ENCODE results near the gene WDR86.

Gene WDR86

DNA sequence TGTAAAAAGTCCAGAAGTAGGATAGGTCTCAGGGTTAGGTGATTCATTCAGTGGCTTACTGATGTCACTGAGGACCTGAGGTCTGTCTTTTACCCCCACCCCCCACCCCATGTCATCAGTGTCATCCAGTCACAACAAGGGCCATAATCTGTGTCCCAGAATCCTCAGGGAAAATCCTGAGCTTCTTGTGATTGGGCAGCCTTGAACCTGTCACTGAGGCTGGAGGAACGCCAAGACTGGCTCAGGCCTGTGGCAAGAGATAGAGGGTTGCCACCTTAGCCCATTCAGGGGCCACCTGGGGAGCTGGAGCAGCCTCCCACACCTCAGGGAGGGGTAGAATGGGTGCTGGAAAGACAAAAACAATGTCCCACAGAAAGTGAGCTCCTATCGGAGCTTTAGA, 38.6 kb downstream of the WDR86 start:
- Histone ChIP-seq H4K91ac (ENCODE audit: low read length) (no peak overlapping the region), H2BK12ac (ENCODE audit: low read length in 2 of 2) (no peak overlapping the region), H3K27me3 (ENCODE audit: control insufficient read depth in 1 of 2, insufficient read depth in 1 of 2, low read length in 2 of 2) (no peaks in the 10 kb centered on the region), H3K36me3 (ENCODE audit: control insufficient read depth in 1 of 2, insufficient read depth in 2 of 2, low read depth in 1 of 2, low read length in 2 of 2) (peaks cover 38 to 48% of the 10 kb centered on the region in 2 experiments), H2AFZ (ENCODE audit: low read depth, low read length) (no peak overlapping the region), H3K18ac (ENCODE audit: low read depth in 1 of 2, low read length in 2 of 2) (no peak overlapping the region), H4K8ac (ENCODE audit: low read length) (no peak overlapping the region), H3K4ac (ENCODE audit: low read depth in 1 of 2, low read length in 2 of 2) (no peak overlapping the region), H2AK5ac (ENCODE audit: low read length, severe bottlenecking) (no peak overlapping the region), H3K9ac (ENCODE audit: low read length) (no peak overlapping the region), H3K9me3 (ENCODE audit: control insufficient read depth, low read length) (no peaks in the 10 kb centered on the region), H3K4me2 (ENCODE audit: low read length, poor library complexity, severe bottlenecking) (no peak overlapping the region), H3K27ac (ENCODE audit: low read length, poor library complexity, severe bottlenecking) (no peak overlapping the region), H2BK120ac (ENCODE audit: low read depth, low read length) (no peak overlapping the region), H3K4me1 (ENCODE audit: control insufficient read depth, insufficient read depth, low read depth, low read length) (peaks cover 13% of the 10 kb centered on the region), H2BK15ac (ENCODE audit: low read depth, poor library complexity, severe bottlenecking) (no peak overlapping the region), H3K14ac (ENCODE audit: low read length in 2 of 2) (no peak overlapping the region), H3K23ac (ENCODE audit: low read length in 2 of 2) (no peak overlapping the region), H2BK5ac (ENCODE audit: low read depth, low read length, poor library complexity, severe bottlenecking) (no peak overlapping the region), H3K4me3 (ENCODE audit: insufficient read depth in 1 of 2, low read depth in 1 of 2, low read length in 2 of 2) (no peak overlapping the region), H3K79me1 (replicated peaks; ENCODE audit: low read length, poor library complexity, severe bottlenecking) (peaks cover 6% of the 10 kb centered on the region)
- DNase-seq: no peak
- 93% methylated on average over 2 of the region's 2 CpGs for WGBS

DNA sequence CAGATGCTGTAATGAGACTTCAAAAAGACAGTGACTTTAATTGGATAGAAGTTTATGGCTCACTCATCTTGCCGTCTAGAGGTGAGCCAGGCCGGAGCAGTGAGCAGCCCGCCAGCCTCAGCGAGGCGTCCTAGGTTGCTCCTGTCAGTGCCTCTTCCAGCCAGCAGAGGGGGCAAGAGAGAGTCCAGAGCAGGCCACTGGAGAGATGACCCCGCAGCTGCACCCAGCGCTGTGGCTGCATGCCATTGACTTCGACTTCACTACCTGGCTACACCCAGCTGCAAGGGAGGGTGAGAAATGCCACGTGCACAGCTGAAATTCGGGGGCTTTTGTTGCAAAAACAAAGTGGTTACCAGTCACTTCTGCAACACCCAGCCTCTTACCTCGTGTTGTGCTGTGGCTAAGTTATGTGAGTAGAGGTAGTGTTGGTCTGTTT, 41.7 kb downstream of the WDR86 start:
- Histone ChIP-seq H3K14ac (ENCODE audit: low read length in 2 of 2) (no peak overlapping the region), H4K8ac (ENCODE audit: low read length) (no peak overlapping the region), H3K9me3 (ENCODE audit: control insufficient read depth, low read length) (no peaks in the 10 kb centered on the region), H2AFZ (ENCODE audit: low read depth, low read length) (no peak overlapping the region), H3K27me3 (ENCODE audit: control insufficient read depth in 1 of 2, insufficient read depth in 1 of 2, low read length in 2 of 2) (no peaks in the 10 kb centered on the region), H3K18ac (ENCODE audit: low read depth in 1 of 2, low read length in 2 of 2) (no peak overlapping the region), H3K4me2 (ENCODE audit: low read length, poor library complexity, severe bottlenecking) (no peak overlapping the region), H2BK120ac (ENCODE audit: low read depth, low read length) (no peak overlapping the region), H2BK12ac (ENCODE audit: low read length in 2 of 2) (no peak overlapping the region), H2BK5ac (ENCODE audit: low read depth, low read length, poor library complexity, severe bottlenecking) (no peak overlapping the region), H4K91ac (ENCODE audit: low read length) (no peak overlapping the region), H3K79me1 (replicated peaks; ENCODE audit: low read length, poor library complexity, severe bottlenecking) (peaks cover 2% of the 10 kb centered on the region), H3K4ac (ENCODE audit: low read depth in 1 of 2, low read length in 2 of 2) (no peak overlapping the region), H2AK5ac (ENCODE audit: low read length, severe bottlenecking) (no peak overlapping the region), H3K36me3 (ENCODE audit: control insufficient read depth in 1 of 2, insufficient read depth in 2 of 2, low read depth in 1 of 2, low read length in 2 of 2) (peaks cover 20 to 31% of the 10 kb centered on the region in 2 experiments), H3K4me3 (ENCODE audit: insufficient read depth in 1 of 2, low read depth in 1 of 2, low read length in 2 of 2) (no peak overlapping the region), H3K23ac (ENCODE audit: low read length in 2 of 2) (no peak overlapping the region), H3K4me1 (ENCODE audit: control insufficient read depth, insufficient read depth, low read depth, low read length) (peaks cover 16% of the 10 kb centered on the region), H3K27ac (ENCODE audit: low read length, poor library complexity, severe bottlenecking) (no peak overlapping the region), H3K9ac (ENCODE audit: low read length) (peak overlapping the region; percentile 60), H2BK15ac (ENCODE audit: low read depth, poor library complexity, severe bottlenecking) (no peak overlapping the region)
- DNase-seq: peak; percentile 75
- WGBS: 4% methylated on average over 10 of the region's 11 CpGs

DNA sequence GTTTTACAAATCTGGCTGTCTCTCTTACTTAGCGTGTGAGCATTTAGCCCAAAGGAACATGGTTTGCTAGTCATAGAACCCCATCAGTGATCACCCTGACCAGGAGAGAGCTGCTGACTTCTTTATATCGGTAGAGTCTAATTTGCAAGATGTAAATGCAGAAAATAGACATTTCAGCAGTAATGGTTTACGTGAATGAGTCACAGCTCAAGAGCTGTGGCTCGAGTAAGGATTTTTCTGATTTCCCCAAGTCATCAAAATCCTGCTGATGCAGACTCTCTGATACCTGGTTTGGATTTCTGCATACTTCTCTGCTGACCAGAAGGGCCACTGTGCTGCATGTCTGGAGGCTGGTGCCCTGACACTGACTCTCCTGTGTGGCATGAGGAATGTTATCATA, 42.6 kb downstream of the WDR86 start:
- H2BK15ac ChIP-seq (ENCODE audit: low read depth, poor library complexity, severe bottlenecking): no peak overlapping the region
- H3K9ac ChIP-seq (ENCODE audit: low read length): peak overlapping the region; percentile 60
- no peak overlapping the region for H3K4me2 ChIP-seq (ENCODE audit: low read length, poor library complexity, severe bottlenecking)
- H3K18ac ChIP-seq (ENCODE audit: low read depth in 1 of 2, low read length in 2 of 2): no peak overlapping the region
- H3K4me3 ChIP-seq (ENCODE audit: insufficient read depth in 1 of 2, low read depth in 1 of 2, low read length in 2 of 2): no peak overlapping the region
- H4K8ac ChIP-seq (ENCODE audit: low read length): no peak overlapping the region
- DNase-seq: peak; percentile 48
- H2BK12ac ChIP-seq (ENCODE audit: low read length in 2 of 2): no peak overlapping the region
- H3K27ac ChIP-seq (ENCODE audit: low read length, poor library complexity, severe bottlenecking): no peak overlapping the region
- WGBS: 63% methylated on average over 4 of the region's 4 CpGs
- H3K4ac ChIP-seq (ENCODE audit: low read depth in 1 of 2, low read length in 2 of 2): no peak overlapping the region
- no peak overlapping the region for H3K23ac ChIP-seq (ENCODE audit: low read length in 2 of 2)
- no peak overlapping the region for H2AK5ac ChIP-seq (ENCODE audit: low read length, severe bottlenecking)
- H2BK120ac ChIP-seq (ENCODE audit: low read depth, low read length): no peak overlapping the region
- H2BK5ac ChIP-seq (ENCODE audit: low read depth, low read length, poor library complexity, severe bottlenecking): no peak overlapping the region
- H2AFZ ChIP-seq (ENCODE audit: low read depth, low read length): no peak overlapping the region
- H3K36me3 ChIP-seq (ENCODE audit: control insufficient read depth in 1 of 2, insufficient read depth in 2 of 2, low read depth in 1 of 2, low read length in 2 of 2): peaks cover 20 to 40% of the 10 kb centered on the region in 2 experiments
- H3K14ac ChIP-seq (ENCODE audit: low read length in 2 of 2): no peak overlapping the region
- peaks cover 9% of the 10 kb centered on the region for H3K4me1 ChIP-seq (ENCODE audit: control insufficient read depth, insufficient read depth, low read depth, low read length)
- peaks cover 2% of the 10 kb centered on the region for H3K79me1 ChIP-seq (replicated peaks; ENCODE audit: low read length, poor library complexity, severe bottlenecking)
- H3K9me3 ChIP-seq (ENCODE audit: control insufficient read depth, low read length): no peaks in the 10 kb centered on the region
- no peaks in the 10 kb centered on the region for H3K27me3 ChIP-seq (ENCODE audit: control insufficient read depth in 1 of 2, insufficient read depth in 1 of 2, low read length in 2 of 2)
- no peak overlapping the region for H4K91ac ChIP-seq (ENCODE audit: low read length)

DNA sequence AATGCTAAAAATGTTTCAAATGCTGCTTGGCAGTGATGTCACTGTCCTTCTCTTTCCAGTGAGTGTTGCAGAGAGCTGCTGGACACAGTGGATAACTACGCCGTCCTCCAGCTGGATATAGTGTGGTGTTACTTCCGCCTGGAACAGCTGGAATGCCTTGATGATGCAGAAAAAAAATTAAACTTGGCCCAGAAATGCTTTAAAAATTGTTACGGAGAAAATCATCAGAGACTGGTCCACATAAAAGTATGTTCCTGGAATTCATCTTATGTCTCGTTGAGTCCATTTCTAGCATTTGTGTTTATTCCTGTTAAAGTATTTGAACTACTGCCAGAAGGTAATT, 43.0 kb downstream of the WDR86 start:
- H3K79me1 ChIP-seq (replicated peaks; ENCODE audit: low read length, poor library complexity, severe bottlenecking): peaks cover 2% of the 10 kb centered on the region
- H2AK5ac ChIP-seq (ENCODE audit: low read length, severe bottlenecking): no peak overlapping the region
- 66% methylated on average over 5 of the region's 5 CpGs for WGBS
- no peak overlapping the region for H3K4me3 ChIP-seq (ENCODE audit: insufficient read depth in 1 of 2, low read depth in 1 of 2, low read length in 2 of 2)
- no peaks in the 10 kb centered on the region for H3K27me3 ChIP-seq (ENCODE audit: control insufficient read depth in 1 of 2, insufficient read depth in 1 of 2, low read length in 2 of 2)
- peak overlapping the region; percentile 31 for H3K27ac ChIP-seq (ENCODE audit: low read length, poor library complexity, severe bottlenecking)
- H3K9ac ChIP-seq (ENCODE audit: low read length): peak overlapping the region; percentile 70
- DNase-seq: peak; percentile 50
- peaks cover 20 to 44% of the 10 kb centered on the region in 2 experiments for H3K36me3 ChIP-seq (ENCODE audit: control insufficient read depth in 1 of 2, insufficient read depth in 2 of 2, low read depth in 1 of 2, low read length in 2 of 2)
- H4K91ac ChIP-seq (ENCODE audit: low read length): no peak overlapping the region
- no peak overlapping the region for H2BK12ac ChIP-seq (ENCODE audit: low read length in 2 of 2)
- no peak overlapping the region for H2BK120ac ChIP-seq (ENCODE audit: low read depth, low read length)
- no peak overlapping the region for H2BK5ac ChIP-seq (ENCODE audit: low read depth, low read length, poor library complexity, severe bottlenecking)
- no peak overlapping the region for H3K4ac ChIP-seq (ENCODE audit: low read depth in 1 of 2, low read length in 2 of 2)
- H3K4me2 ChIP-seq (ENCODE audit: low read length, poor library complexity, severe bottlenecking): no peak overlapping the region
- no peaks in the 10 kb centered on the region for H3K9me3 ChIP-seq (ENCODE audit: control insufficient read depth, low read length)
- H4K8ac ChIP-seq (ENCODE audit: low read length): no peak overlapping the region
- no peak overlapping the region for H3K14ac ChIP-seq (ENCODE audit: low read length in 2 of 2)
- H3K23ac ChIP-seq (ENCODE audit: low read length in 2 of 2): no peak overlapping the region
- H3K4me1 ChIP-seq (ENCODE audit: control insufficient read depth, insufficient read depth, low read depth, low read length): peaks cover 9% of the 10 kb centered on the region
- H3K18ac ChIP-seq (ENCODE audit: low read depth in 1 of 2, low read length in 2 of 2): no peak overlapping the region
- no peak overlapping the region for H2AFZ ChIP-seq (ENCODE audit: low read depth, low read length)
- H2BK15ac ChIP-seq (ENCODE audit: low read depth, poor library complexity, severe bottlenecking): no peak overlapping the region

All from mesenchymal stem cell (in vitro differentiated cells and primary cell).